Neutrophil (primary cell): ENCODE measurements around the gene APOO.

Source experiments
- H3K27ac ChIP-seq: fragments of 200-600 bp; sonication (generic); 2 replicates; pipeline ENCODE4 v1.5.1; 2016; ENCODE audit warnings: mild to moderate bottlenecking, moderate library complexity
- H3K27me3 ChIP-seq: fragments of 200-600 bp; sonication (generic); 2 replicates; pipeline ENCODE4 v1.6.0; 2016; ENCODE audit warnings: mild to moderate bottlenecking
- H3K36me3 ChIP-seq: fragments of 200-600 bp; sonication (generic); 2 replicates; pipeline ENCODE4 v1.5.1; 2017
- H3K4me1 ChIP-seq, 2 experiments: fragments of 200-600 bp in 1 of 2; sonication (generic) in 1 of 2; 1 replicate in 1 of 2; 2 replicates in 1 of 2; pipeline versions ENCODE4 v1.5.1 to v1.6.1; 2013 to 2016; ENCODE audit warnings: low read depth in 1 of 2, low read length in 1 of 2, mild to moderate bottlenecking in 1 of 2, moderate library complexity in 1 of 2; ENCODE audit not compliant: control insufficient read depth in 1 of 2, insufficient read depth in 1 of 2
- H3K4me3 ChIP-seq, 2 experiments: fragments of 200-600 bp in 1 of 2; sonication (generic) in 1 of 2; 1 replicate in 1 of 2; 2 replicates in 1 of 2; pipeline ENCODE4 v1.5.1; 2013 to 2016; ENCODE audit warnings: low read depth in 1 of 2, low read length in 1 of 2, mild to moderate bottlenecking in 1 of 2, moderate library complexity in 1 of 2
- H3K9me3 ChIP-seq: fragments of 200-600 bp; sonication (generic); 2 replicates; pipeline ENCODE4 v1.5.1; 2016
- CTCF ChIP-seq: fragments of 200-600 bp; sonication (generic); IDR thresholded peaks from 2 replicates; pipeline ENCODE4 v1.5.1; 2016; ENCODE audit warnings: antibody characterized with exemption

The APOO gene

GRCh38 chrX:23952391-23952790, 44.7 kb upstream of the APOO start:
- H3K27ac ChIP-seq: peak overlapping the region; percentile 78
- no peak for TF ChIP-seq CTCF
- no peak overlapping the region for H3K4me3 ChIP-seq
- H3K4me1 ChIP-seq: peaks cover 11 to 13% of the 10 kb centered on the region in 2 experiments
- no peaks in the 10 kb centered on the region for H3K36me3 ChIP-seq
- no peaks in the 10 kb centered on the region for H3K9me3 ChIP-seq
- no peaks in the 10 kb centered on the region for H3K27me3 ChIP-seq

GRCh38 chrX:23945206-23945605, 37.5 kb upstream of the APOO start:
- Histone ChIP-seq H3K4me1 (no peaks in the 10 kb centered on the region), H3K4me3 (no peak overlapping the region), H3K27ac (no peak overlapping the region), H3K36me3 (no peaks in the 10 kb centered on the region), H3K27me3 (no peaks in the 10 kb centered on the region), H3K9me3 (no peaks in the 10 kb centered on the region)
- TF ChIP-seq CTCF: no peak

DNA sequence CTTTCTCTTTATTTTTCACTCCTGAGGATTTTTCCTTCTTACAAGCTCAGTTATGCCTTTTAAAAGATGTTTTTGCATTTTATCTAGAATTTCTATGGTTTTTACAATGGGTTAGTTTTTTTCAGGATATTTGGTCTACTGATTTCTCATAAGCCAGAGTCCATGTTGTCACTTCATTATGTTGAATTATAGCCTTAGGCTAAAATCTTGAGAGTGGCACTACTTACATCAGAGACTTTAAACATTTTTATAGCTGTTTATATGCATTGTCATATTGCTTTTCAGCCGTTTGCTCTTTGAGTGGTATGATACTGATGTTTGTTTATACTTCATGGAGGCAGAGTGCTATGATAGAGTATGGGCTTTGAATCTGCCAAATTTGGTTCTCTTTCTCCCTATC, 36.5 kb upstream of the APOO start:
- no peak for TF ChIP-seq CTCF
- no peaks in the 10 kb centered on the region for H3K27me3 ChIP-seq
- no peak overlapping the region for H3K4me3 ChIP-seq
- H3K27ac ChIP-seq: no peak overlapping the region
- no peaks in the 10 kb centered on the region for H3K9me3 ChIP-seq
- no peaks in the 10 kb centered on the region for H3K4me1 ChIP-seq
- no peaks in the 10 kb centered on the region for H3K36me3 ChIP-seq

- no peaks in the 10 kb centered on the region for H3K27me3 ChIP-seq
- no peaks in the 10 kb centered on the region for H3K4me1 ChIP-seq
- no peak for TF ChIP-seq CTCF
- no peaks in the 10 kb centered on the region for H3K9me3 ChIP-seq
- no peak overlapping the region for H3K27ac ChIP-seq
- H3K4me3 ChIP-seq: no peak overlapping the region
- H3K36me3 ChIP-seq: no peaks in the 10 kb centered on the region
Observed at GRCh38 chrX:23939203-23939602, 31.5 kb upstream of the APOO start.

DNA sequence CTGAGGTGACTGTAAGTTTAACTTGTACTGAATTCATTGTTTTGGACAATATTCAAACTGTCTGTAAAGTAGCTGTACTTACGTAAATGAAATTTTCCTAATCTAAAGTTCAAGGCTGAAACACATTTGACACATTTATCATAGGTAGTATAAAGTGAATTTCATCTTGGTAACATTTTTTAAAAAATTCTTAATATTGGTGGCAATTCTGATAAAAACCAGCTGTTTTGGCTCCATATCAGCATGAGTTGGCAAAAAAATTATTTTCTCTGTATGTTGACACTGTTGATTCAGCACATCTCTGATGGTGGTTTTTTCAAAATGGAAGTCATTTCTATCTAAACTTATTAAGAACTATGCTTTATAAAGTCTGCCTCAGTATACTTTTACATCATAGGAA, 31.0 kb upstream of the APOO start:
- H3K27ac ChIP-seq: no peak overlapping the region
- TF ChIP-seq CTCF: no peak
- no peak overlapping the region for H3K4me3 ChIP-seq
- no peaks in the 10 kb centered on the region for H3K36me3 ChIP-seq
- no peaks in the 10 kb centered on the region for H3K27me3 ChIP-seq
- no peaks in the 10 kb centered on the region for H3K4me1 ChIP-seq
- no peaks in the 10 kb centered on the region for H3K9me3 ChIP-seq

DNA sequence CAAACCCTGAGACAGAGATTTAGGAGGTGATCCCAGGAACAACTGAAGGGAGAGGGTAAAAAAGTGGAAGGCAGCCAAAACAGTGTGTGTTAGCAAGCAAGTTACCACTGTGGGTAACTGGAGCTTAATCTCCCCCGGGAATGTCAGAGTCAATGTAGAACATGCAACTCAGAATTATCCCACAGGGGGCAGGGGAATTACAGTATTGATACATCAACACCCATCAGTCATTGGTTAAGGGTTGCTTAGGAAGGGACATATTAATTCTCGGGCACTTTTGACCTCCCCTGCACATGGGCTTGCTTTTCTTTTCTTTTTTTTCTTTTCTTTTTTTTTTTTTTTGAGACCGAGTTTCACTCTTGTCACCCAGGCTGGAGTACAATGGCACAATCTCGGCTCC, 29.4 kb upstream of the APOO start:
- Histone ChIP-seq H3K36me3 (no peaks in the 10 kb centered on the region), H3K27me3 (no peaks in the 10 kb centered on the region), H3K27ac (no peak overlapping the region), H3K4me1 (no peaks in the 10 kb centered on the region), H3K9me3 (no peaks in the 10 kb centered on the region), H3K4me3 (no peak overlapping the region)
- no peak for TF ChIP-seq CTCF
